Measurements from ENCODE around the gene CSMD2. TPM values are rescaled to one million over a fixed set of nuclear protein-coding genes. Genes with fewer than 3 reads are reported as not detected.

The CSMD2 gene
- total RNA-seq, 1 donor from 2014 or later, result not detected

DNA sequence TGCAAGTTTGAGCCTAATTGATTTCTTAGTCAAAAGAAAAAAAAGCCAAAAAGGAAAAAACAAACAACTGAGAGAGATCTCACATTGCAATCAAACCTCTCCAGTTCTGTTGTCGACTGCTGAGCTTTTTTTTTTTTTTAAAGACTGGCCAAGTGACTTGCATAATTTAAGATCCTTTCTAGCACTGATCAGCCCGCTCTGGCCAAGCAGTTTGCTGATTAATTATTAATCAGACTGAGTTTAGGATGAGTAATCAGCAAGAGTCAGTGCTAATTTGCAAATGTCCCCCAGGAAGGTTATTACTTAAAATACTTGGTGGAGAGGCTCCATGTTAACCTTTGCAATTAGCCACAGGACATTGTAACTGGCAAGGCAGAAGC, 261.8 kb downstream of the CSMD2 start:
- H3K27me3 Mint-ChIP-seq, result peaks cover 2% of the 10 kb centered on the region
- H3K9me3 Mint-ChIP-seq, result no peaks in the 10 kb centered on the region
- no peak overlapping the region for H3K27ac Mint-ChIP-seq
- no peak for DNase-seq
- H3K4me1 Mint-ChIP-seq, result no peaks in the 10 kb centered on the region
- H3K36me3 Mint-ChIP-seq (ENCODE audit: low read depth), result no peaks in the 10 kb centered on the region
- no peak overlapping the region for H3K4me3 Mint-ChIP-seq
- intact Hi-C loops (cut with micrococcal nuclease), result no loop called here

DNA sequence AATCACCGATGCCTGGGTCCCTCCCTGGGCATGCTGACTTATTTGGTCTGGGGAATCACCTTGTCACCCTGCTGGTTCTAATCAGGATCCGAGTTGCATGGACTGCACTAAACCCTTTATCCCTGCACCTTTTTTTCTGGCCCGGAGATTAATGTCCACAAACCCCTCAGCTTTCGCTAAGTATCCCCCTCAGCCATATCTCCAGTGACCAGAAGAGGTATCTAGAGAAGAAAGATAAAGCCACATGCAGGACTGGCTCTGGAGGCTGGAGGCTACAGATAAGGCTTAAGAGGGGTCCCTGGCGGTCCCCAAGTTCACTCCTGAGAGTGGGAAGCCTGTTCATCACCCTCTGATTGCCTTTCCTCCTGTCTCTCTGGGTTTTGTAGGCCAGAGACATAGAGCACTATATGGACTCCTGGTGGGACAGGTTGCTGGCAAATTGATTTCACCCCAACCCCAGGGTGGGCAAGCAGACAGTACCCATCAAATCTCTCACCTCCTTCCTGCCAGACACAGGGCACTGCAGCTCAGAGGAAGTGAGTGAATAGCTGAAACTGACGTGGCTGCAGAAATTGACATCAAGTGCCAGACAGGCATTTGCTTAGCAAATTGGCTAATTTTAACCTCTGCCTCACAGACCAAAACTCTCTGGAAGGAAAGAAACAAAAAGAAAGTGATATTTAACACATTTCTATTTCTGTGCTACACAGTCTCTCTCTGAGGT, 262.4 kb downstream of the CSMD2 start:
- Mint-ChIP-seq H3K9me3 (no peaks in the 10 kb centered on the region), H3K4me1 (no peaks in the 10 kb centered on the region), H3K36me3 (ENCODE audit: low read depth) (no peaks in the 10 kb centered on the region), H3K4me3 (no peak overlapping the region), H3K27ac (no peak overlapping the region), H3K27me3 (peaks cover 2% of the 10 kb centered on the region)
- intact Hi-C loops (cut with micrococcal nuclease), result no loop called here
- no peak for DNase-seq

- DNase-seq, result no peak
- Mint-ChIP-seq H3K4me1 (no peaks in the 10 kb centered on the region), H3K4me3 (no peak overlapping the region), H3K27ac (no peak overlapping the region), H3K36me3 (ENCODE audit: low read depth) (no peaks in the 10 kb centered on the region), H3K9me3 (no peaks in the 10 kb centered on the region), H3K27me3 (peaks cover 2% of the 10 kb centered on the region)
- intact Hi-C loops (cut with micrococcal nuclease), result no loop called here
These were observed 265.3 kb downstream of the CSMD2 start for GRCh38 chr1:33899746-33900145.

- Mint-ChIP-seq H3K4me1 (no peaks in the 10 kb centered on the region), H3K4me3 (no peak overlapping the region), H3K27me3 (peaks cover 2% of the 10 kb centered on the region), H3K27ac (no peak overlapping the region), H3K9me3 (no peaks in the 10 kb centered on the region), H3K36me3 (ENCODE audit: low read depth) (no peaks in the 10 kb centered on the region)
- no peak for DNase-seq
- intact Hi-C loops (cut with micrococcal nuclease), result no loop called here
These were observed 266.1 kb downstream of the CSMD2 start for GRCh38 chr1:33898881-33899280.

DNA sequence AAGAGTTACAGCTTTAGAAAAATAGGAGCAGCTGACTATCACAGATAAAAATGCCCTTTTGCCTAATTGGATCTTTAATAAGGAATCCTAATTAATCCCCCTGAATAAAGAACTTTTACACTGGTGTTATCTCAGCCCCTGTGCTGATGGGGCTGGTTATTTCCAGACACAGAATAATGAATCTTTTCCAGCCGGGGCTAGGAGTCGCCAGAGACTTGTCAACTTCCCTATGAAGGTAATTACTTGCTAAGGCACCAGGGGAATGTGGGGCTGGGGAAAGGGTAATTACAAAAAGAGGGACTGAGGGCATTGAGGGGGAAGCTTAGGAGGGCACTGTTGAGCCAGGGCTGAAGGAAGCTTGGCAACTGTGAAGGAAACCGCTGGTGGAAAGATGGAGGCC, 266.6 kb downstream of the CSMD2 start:
- intact Hi-C loops (cut with micrococcal nuclease), result no loop called here
- Mint-ChIP-seq H3K4me3 (no peak overlapping the region), H3K9me3 (no peaks in the 10 kb centered on the region), H3K27ac (no peak overlapping the region), H3K27me3 (no peaks in the 10 kb centered on the region), H3K36me3 (ENCODE audit: low read depth) (no peaks in the 10 kb centered on the region), H3K4me1 (no peaks in the 10 kb centered on the region)
- DNase-seq, result no peak

DNA sequence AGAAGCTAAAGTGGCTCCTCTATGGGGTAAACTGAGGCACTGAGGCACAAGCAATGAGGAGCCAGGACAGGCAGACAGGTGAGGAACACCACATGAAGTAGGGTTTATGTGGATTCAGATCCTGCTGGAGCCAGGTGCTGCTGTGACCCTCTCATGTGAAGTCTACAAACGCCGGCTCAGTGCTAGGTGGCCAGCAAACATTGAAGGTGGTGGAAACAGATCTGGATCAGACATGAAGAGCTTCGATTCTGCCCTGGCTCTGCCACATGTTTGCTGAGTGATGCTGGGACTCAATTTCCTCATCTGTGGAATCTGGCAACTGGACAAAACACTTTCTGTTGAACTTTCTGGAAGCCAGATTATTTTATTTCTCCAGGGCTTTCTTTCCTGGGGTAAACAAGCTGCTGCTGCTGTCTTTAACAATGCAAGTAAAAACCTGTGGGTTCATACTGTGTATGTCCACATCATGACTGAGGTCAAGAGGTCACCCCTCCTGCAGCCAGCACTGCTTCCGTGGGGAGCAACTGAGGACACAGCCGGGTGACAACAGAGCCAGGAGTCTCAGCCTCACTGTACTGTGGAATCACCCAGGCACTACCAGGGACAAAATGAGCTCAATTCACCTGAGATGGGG, 267.8 kb downstream of the CSMD2 start:
- Mint-ChIP-seq H3K4me1 (no peaks in the 10 kb centered on the region), H3K27me3 (no peaks in the 10 kb centered on the region), H3K9me3 (no peaks in the 10 kb centered on the region), H3K36me3 (ENCODE audit: low read depth) (no peaks in the 10 kb centered on the region), H3K4me3 (no peak overlapping the region), H3K27ac (no peak overlapping the region)
- intact Hi-C loops (cut with micrococcal nuclease), result no loop called here
- DNase-seq, result no peak

GRCh38 chr1:33895976-33896375, 269.1 kb downstream of the CSMD2 start:
- intact Hi-C loops (cut with micrococcal nuclease), result no loop called here
- DNase-seq, result no peak
- Mint-ChIP-seq H3K4me3 (no peak overlapping the region), H3K36me3 (ENCODE audit: low read depth) (no peaks in the 10 kb centered on the region), H3K9me3 (no peaks in the 10 kb centered on the region), H3K4me1 (no peaks in the 10 kb centered on the region), H3K27me3 (no peaks in the 10 kb centered on the region), H3K27ac (no peak overlapping the region)

- no peak overlapping the region for H3K27ac Mint-ChIP-seq
- no peak for DNase-seq
- no peaks in the 10 kb centered on the region for H3K27me3 Mint-ChIP-seq
- intact Hi-C loops (cut with micrococcal nuclease), result no loop called here
- H3K4me1 Mint-ChIP-seq, result no peaks in the 10 kb centered on the region
- no peaks in the 10 kb centered on the region for H3K36me3 Mint-ChIP-seq (ENCODE audit: low read depth)
- H3K4me3 Mint-ChIP-seq, result no peak overlapping the region
- H3K9me3 Mint-ChIP-seq, result no peaks in the 10 kb centered on the region
These were observed 269.6 kb downstream of the CSMD2 start for GRCh38 chr1:33895396-33895795.

DNA sequence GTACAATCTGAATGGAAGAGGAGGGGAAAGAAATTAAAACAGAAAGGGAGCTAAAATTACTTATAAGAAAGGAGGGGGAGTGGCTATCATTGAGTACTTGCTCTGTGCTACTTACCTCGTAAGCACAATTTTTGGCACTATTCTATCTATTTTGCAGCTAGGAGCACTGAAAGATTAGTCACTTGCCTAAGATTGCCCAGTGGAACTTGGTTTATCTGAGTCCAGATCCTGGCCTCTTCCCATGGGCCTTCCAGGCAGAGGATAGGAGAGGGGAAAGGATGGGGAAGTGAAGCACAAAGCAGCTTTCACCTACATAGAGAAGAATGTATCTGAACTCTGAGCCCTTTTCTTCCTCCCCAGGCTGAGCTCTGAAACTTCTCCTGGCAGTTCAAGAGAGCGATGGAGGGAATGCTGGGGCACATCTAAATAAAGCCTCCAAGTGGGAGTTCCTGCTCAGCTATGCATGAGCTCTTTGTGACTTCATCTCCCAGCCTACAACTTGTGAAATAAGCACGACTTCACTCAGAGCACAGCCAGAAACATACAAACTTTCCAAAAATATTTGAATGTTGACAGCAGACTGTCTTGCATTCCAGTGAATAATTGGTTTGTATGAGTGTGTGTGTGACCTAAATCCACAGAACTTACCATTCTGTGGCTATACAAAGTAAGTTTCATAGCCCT, 271.7 kb downstream of the CSMD2 start:
- H3K9me3 Mint-ChIP-seq, result no peaks in the 10 kb centered on the region
- no peak overlapping the region for H3K4me3 Mint-ChIP-seq
- no peak for DNase-seq
- H3K36me3 Mint-ChIP-seq (ENCODE audit: low read depth), result no peaks in the 10 kb centered on the region
- H3K4me1 Mint-ChIP-seq, result no peaks in the 10 kb centered on the region
- H3K27ac Mint-ChIP-seq, result no peak overlapping the region
- H3K27me3 Mint-ChIP-seq, result no peaks in the 10 kb centered on the region
- intact Hi-C loops (cut with micrococcal nuclease), result no loop called here

DNA sequence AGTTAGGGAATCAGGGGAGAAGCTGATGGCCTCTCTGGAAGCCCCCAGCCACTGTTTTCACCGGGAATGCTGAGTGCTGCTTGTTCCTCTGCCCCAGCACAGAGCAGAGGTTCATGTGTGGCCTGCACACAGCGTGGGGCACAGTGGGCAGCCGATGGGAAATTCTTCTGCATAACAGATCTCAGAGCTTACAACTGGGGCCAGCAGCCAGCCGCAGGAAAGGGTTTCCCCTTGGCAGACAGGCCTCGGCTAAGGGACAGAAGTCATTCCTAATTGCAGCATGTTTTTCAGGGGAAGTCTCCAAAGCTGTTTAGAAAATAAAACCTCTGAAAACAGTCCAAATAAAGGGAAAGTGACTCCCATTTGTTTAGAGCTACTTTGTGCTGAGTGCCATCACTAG, 278.5 kb downstream of the CSMD2 start:
- Mint-ChIP-seq H3K27ac (no peak overlapping the region), H3K4me1 (no peaks in the 10 kb centered on the region), H3K36me3 (ENCODE audit: low read depth) (no peaks in the 10 kb centered on the region), H3K9me3 (no peaks in the 10 kb centered on the region), H3K27me3 (peaks cover 3% of the 10 kb centered on the region), H3K4me3 (no peak overlapping the region)
- intact Hi-C loops (cut with micrococcal nuclease), result no loop called here
- DNase-seq, result no peak

GRCh38 chr1:33880305-33880704, 284.7 kb downstream of the CSMD2 start:
- H3K4me3 Mint-ChIP-seq, result no peak overlapping the region
- no peak overlapping the region for H3K27ac Mint-ChIP-seq

DNA sequence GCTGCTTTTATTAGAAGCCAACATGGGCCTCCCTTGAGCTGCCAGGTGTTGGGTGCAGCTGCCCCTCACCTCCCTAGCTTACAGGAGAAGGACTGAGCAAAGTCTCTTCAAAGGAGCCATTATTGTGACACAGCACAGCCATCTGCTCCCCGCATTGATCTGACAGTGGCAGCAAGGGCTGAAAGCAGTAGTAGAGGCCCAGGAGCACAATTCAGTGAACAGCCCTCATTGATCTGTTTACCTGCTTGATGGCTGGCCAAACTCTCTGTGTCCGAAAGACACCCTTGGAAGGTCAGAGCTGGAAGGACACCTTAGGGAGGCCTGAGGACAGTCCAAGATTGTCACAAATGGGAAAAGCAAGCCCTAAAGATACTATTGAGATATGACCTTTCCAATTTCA, 286.6 kb downstream of the CSMD2 start:
- no peak overlapping the region for H3K4me3 Mint-ChIP-seq
- H3K9me3 Mint-ChIP-seq, result no peaks in the 10 kb centered on the region
- H3K4me1 Mint-ChIP-seq, result no peaks in the 10 kb centered on the region
- DNase-seq, result no peak
- intact Hi-C loops (cut with micrococcal nuclease), result no loop called here
- H3K27me3 Mint-ChIP-seq, result no peaks in the 10 kb centered on the region
- H3K36me3 Mint-ChIP-seq (ENCODE audit: low read depth), result no peaks in the 10 kb centered on the region
- no peak overlapping the region for H3K27ac Mint-ChIP-seq

More at GRCh38 chr1:33880305-33880704, 284.7 kb downstream of the CSMD2 start:
- intact Hi-C loops (cut with micrococcal nuclease), result no loop called here
- H3K27me3 Mint-ChIP-seq, result no peaks in the 10 kb centered on the region
- H3K9me3 Mint-ChIP-seq, result no peaks in the 10 kb centered on the region
- no peaks in the 10 kb centered on the region for H3K4me1 Mint-ChIP-seq
- H3K36me3 Mint-ChIP-seq (ENCODE audit: low read depth), result no peaks in the 10 kb centered on the region
- DNase-seq, result no peak

DNA sequence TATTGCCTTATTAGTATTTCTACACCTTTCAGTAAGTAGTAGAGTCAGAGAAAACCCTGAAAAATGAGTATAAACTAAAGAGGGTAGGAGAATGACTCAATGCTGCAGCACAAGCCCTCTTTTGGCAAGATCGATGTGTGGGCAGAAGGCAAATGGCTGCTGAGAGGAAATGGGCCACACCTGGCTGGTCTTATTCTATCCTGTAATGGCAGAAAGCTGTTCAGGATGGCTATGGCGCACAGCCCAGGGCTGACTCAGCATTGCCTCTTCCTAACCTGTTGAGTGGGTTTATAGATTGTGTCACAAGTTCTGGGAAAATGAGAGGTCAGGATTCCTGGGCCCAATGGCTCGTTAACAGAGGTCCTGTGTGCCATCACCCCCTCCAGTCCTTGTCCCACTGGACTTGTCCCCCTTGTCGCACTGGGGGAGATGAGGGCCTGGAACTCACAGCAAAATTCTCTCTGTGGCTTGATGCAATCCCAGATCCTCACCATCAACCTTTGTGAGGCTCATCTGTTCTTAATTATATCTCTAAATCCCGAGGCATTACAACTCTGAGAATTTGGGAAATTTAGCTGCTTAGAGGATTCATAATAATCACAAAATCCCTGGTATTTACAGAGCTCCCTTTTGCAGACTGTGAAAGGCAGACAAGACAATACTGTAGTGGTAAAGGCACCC, 287.9 kb downstream of the CSMD2 start:
- Mint-ChIP-seq H3K9me3 (no peaks in the 10 kb centered on the region), H3K27ac (no peak overlapping the region), H3K27me3 (no peaks in the 10 kb centered on the region), H3K36me3 (ENCODE audit: low read depth) (no peaks in the 10 kb centered on the region), H3K4me1 (no peaks in the 10 kb centered on the region), H3K4me3 (no peak overlapping the region)
- no peak for DNase-seq
- intact Hi-C loops (cut with micrococcal nuclease), result no loop called here

DNA sequence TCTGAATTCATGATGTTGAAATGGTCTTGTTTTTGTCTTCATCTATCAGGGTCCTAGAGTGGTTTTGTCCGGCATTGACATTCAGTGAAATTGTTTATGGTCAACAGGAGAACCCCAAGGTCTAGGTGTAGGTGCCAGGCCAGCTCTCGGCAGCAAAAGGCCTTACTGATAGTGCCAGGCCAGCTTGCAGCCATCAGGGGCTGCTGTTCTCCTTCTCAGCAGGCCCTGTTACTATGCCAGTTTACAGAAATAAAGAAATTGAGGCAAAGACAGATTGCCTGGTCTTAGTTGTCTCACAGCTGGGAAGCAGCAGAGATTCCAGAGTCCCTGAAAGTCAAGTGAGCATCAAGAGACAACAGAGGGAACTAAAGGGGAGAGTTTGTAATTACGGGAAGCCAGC, 289.2 kb downstream of the CSMD2 start:
- H3K27ac Mint-ChIP-seq, result no peak overlapping the region
- no peaks in the 10 kb centered on the region for H3K36me3 Mint-ChIP-seq (ENCODE audit: low read depth)
- H3K4me1 Mint-ChIP-seq, result no peaks in the 10 kb centered on the region
- no peaks in the 10 kb centered on the region for H3K27me3 Mint-ChIP-seq
- intact Hi-C loops (cut with micrococcal nuclease), result no loop called here
- H3K4me3 Mint-ChIP-seq, result no peak overlapping the region
- no peak for DNase-seq
- no peaks in the 10 kb centered on the region for H3K9me3 Mint-ChIP-seq
